Measurements from ENCODE around the gene ABHD17A. TPM values are rescaled to one million over a fixed set of nuclear protein-coding genes. Genes with fewer than 3 reads are reported as not detected.

Gene ABHD17A
- total and polyA plus RNA-seq, 9 of the 15 experiments (the other 6 are each of a cell fraction or from before 2014, with no cell fraction given): 0.04 to 135 (median 21.8) TPM; not detected in 1

DNA sequence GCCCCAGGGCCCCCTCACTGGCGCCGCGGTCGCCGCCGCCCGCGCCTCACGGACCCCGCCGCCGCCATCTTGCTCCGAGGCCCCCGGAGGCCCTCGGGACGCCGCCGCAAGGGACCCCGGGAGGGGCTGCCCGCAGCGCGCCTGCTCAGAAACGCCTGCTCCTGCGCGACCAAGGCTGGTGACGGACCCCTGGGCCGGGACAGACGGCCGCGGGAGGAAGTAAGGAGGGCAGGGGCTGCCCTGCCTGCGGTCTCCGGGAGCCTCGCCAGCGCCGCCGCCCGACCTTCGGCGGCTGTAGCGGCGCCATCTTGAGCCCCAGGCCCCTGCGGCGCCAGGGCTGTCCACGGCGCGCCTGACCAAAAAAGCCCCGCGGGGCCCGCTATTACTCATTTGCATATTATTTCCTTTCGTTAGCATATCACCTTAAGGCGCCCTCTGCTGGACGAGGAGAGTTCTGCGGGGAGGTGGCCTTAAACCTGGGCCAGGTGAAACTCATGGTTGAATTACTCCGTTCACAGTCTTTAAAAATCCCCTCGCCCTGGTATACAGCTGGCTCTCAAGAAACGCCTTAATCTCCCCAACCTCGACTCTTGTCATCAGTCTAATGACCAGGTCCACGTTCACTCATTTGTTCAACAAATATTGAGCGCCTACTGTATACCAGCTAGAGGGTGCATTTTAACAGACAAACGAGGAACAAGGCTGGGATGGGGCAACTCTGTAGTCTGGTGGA is 36.7 kb downstream of the ABHD17A start, which contains the start of gene REXO1 (continued):
- TF ChIP-seq ARID4B (CRISPR knock-in tag; IDR thresholded peaks at IDR 0.05) (no peak), ZNF77 (CRISPR knock-in tag; IDR thresholded peaks at IDR 0.05) (no peak), ZNF589 (CRISPR knock-in tag; IDR thresholded peaks at IDR 0.05; ENCODE audit: low read depth) (no peak), MTA3 (IDR thresholded peaks at IDR 0.05; ENCODE audit: borderline replicate concordance) (peak; percentile 48; the same call in 1 of the 2 replicates), ZNF311 (CRISPR knock-in tag; IDR thresholded peaks at IDR 0.05) (no peak), FOXO4 (CRISPR knock-in tag; IDR thresholded peaks at IDR 0.05) (0 out of 2 replicates have a peak, but pooled peaks have one; percentile 48), PCBP1 (IDR thresholded peaks at IDR 0.05; ENCODE audit: low read depth, low read length, poor library complexity, severe bottlenecking) (peak; percentile 85), ZBTB7A (IDR thresholded peaks at IDR 0.05; ENCODE audit: borderline replicate concordance, control insufficient read depth, low read depth, low read length) (peak; percentile 47; the same call in 1 of the 2 replicates), E2F3 (CRISPR knock-in tag; IDR thresholded peaks at IDR 0.05) (0 out of 2 replicates have a peak, but pooled peaks have one; percentile 15), PTBP1 (IDR thresholded peaks at IDR 0.05; ENCODE audit: low read depth, low read length) (no peak), AFF1 (IDR thresholded peaks at IDR 0.05; ENCODE audit: low read depth in 1 of 2, partially characterized antibody in 2 of 2) (peak; percentile 64 to 67), ZEB2 (IDR thresholded peaks at IDR 0.05) (peak; percentile 91), ZNF668 (CRISPR knock-in tag; IDR thresholded peaks at IDR 0.05) (no peak), LEF1 (IDR thresholded peaks at IDR 0.05) (no peak)
- TF ChIP-seq, protein P1, sequence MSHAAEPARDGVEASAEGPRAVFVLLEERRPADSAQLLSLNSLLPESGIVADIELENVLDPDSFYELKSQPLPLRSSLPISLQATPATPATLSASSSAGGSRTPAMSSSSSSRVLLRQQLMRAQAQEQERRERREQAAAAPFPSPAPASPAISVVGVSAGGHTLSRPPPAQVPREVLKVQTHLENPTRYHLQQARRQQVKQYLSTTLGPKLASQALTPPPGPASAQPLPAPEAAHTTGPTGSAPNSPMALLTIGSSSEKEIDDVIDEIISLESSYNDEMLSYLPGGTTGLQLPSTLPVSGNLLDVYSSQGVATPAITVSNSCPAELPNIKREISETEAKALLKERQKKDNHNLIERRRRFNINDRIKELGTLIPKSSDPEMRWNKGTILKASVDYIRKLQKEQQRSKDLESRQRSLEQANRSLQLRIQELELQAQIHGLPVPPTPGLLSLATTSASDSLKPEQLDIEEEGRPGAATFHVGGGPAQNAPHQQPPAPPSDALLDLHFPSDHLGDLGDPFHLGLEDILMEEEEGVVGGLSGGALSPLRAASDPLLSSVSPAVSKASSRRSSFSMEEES (CRISPR knock-in tag; IDR thresholded peaks at IDR 0.05): peak; percentile 1; the same call in 1 of the 2 replicates

Data from K562 (cell line).